Osteoblast (primary cell): ENCODE measurements around the gene TRERF1. TPM values are rescaled to one million over a fixed set of nuclear protein-coding genes. Genes with fewer than 3 reads are reported as not detected.

Experiments
- DNase-seq: peaks from one replicate; pipeline ENCODE4 v3.0.0; 2011; ENCODE audit warnings: low spot score, mixed read lengths; ENCODE audit not compliant: insufficient read length; ENCODE audit errors: missing footprints
- H2AFZ ChIP-seq: 2 replicates; pipeline ENCODE4 v1.6.0; 2011; ENCODE audit warnings: mild to moderate bottlenecking, low read length
- H3K27ac ChIP-seq: 2 replicates; pipeline ENCODE4 v1.5.1; 2011; ENCODE audit warnings: mild to moderate bottlenecking, low read depth, low read length, moderate library complexity
- H3K27me3 ChIP-seq: 2 replicates; pipeline ENCODE4 v1.6.0; 2012; ENCODE audit warnings: mild to moderate bottlenecking, control low read depth, inconsistent platforms, low read length, moderate library complexity; ENCODE audit not compliant: insufficient read depth
- H3K36me3 ChIP-seq: 2 replicates; pipeline ENCODE4 v1.5.1; 2011; ENCODE audit warnings: mild to moderate bottlenecking, low read length, control low read depth, moderate library complexity; ENCODE audit not compliant: insufficient read depth
- H3K4me1 ChIP-seq: 2 replicates; pipeline ENCODE4 v1.5.1; 2011; ENCODE audit warnings: mild to moderate bottlenecking, low read length, control low read depth, moderate library complexity; ENCODE audit not compliant: insufficient read depth
- H3K4me2 ChIP-seq: 2 replicates; pipeline ENCODE4 v1.6.0; 2011; ENCODE audit warnings: mild to moderate bottlenecking, low read length; ENCODE audit not compliant: insufficient read depth
- H3K4me3 ChIP-seq: fragments of 200-600 bp; sonication (generic); 3 replicates; pipeline ENCODE4 v1.5.1; 2012; ENCODE audit warnings: mild to moderate bottlenecking, low read length, inconsistent platforms; ENCODE audit not compliant: insufficient read depth
- H3K79me2 ChIP-seq: 2 replicates; pipeline ENCODE4 v1.6.0; 2012; ENCODE audit warnings: mild to moderate bottlenecking, low read length, control low read depth, inconsistent platforms; ENCODE audit not compliant: insufficient read depth
- H3K9me3 ChIP-seq: 2 replicates; pipeline ENCODE4 v1.5.1; 2011; ENCODE audit warnings: low read depth, low read length, control low read depth
- H4K20me1 ChIP-seq: 2 replicates; pipeline ENCODE4 v1.6.0; 2012; ENCODE audit warnings: mild to moderate bottlenecking, low read length, control low read depth; ENCODE audit not compliant: insufficient read depth
- CTCF ChIP-seq: IDR thresholded peaks from 2 replicates; pipeline ENCODE4 v1.5.1; 2011; ENCODE audit warnings: mild to moderate bottlenecking, low read depth, low read length, moderate library complexity; ENCODE audit errors: extremely low read depth
- total RNA-seq: library from RNA; depleted of rRNA; stranded (reverse); fragments of >200 nt; gene quantifications from 2 replicates; pipeline ENCODE4 v1.2.3, GENCODE V29; 2012

TRERF1 gene
- total RNA-seq, 1 donor: 4.7 TPM

GRCh38 chr6:42236682-42237473 lies 214.8 kb downstream of the TRERF1 start:
- no peak overlapping the region for H3K27ac ChIP-seq

GRCh38 chr6:42236030-42236429 lies 215.7 kb downstream of the TRERF1 start:
- Histone ChIP-seq H2AFZ (no peak overlapping the region), H3K4me2 (no peak overlapping the region), H3K79me2 (no peaks in the 10 kb centered on the region), H3K27ac (no peak overlapping the region), H3K27me3 (no peaks in the 10 kb centered on the region), H4K20me1 (no peaks in the 10 kb centered on the region), H3K4me1 (peaks cover 18% of the 10 kb centered on the region), H3K36me3 (no peaks in the 10 kb centered on the region), H3K9me3 (no peaks in the 10 kb centered on the region), H3K4me3 (no peak overlapping the region)
- TF ChIP-seq CTCF: no peak
- DNase-seq: no peak

More at GRCh38 chr6:42236682-42237473, 214.8 kb downstream of the TRERF1 start:
- H3K4me1 ChIP-seq: peaks cover 18% of the 10 kb centered on the region
- no peak overlapping the region for H2AFZ ChIP-seq
- no peaks in the 10 kb centered on the region for H3K27me3 ChIP-seq
- no peaks in the 10 kb centered on the region for H3K36me3 ChIP-seq
- no peak overlapping the region for H3K4me2 ChIP-seq
- H3K79me2 ChIP-seq: no peaks in the 10 kb centered on the region
- DNase-seq: peak; percentile 8
- H3K9me3 ChIP-seq: no peaks in the 10 kb centered on the region
- no peak for TF ChIP-seq CTCF
- H4K20me1 ChIP-seq: no peaks in the 10 kb centered on the region
- no peak overlapping the region for H3K4me3 ChIP-seq

GRCh38 chr6:42232035-42232434 lies 219.7 kb downstream of the TRERF1 start:
- Histone ChIP-seq H4K20me1 (no peaks in the 10 kb centered on the region), H3K4me3 (no peak overlapping the region), H2AFZ (no peak overlapping the region), H3K4me1 (peaks cover 5% of the 10 kb centered on the region), H3K9me3 (no peaks in the 10 kb centered on the region), H3K79me2 (no peaks in the 10 kb centered on the region), H3K27ac (no peak overlapping the region), H3K27me3 (no peaks in the 10 kb centered on the region), H3K4me2 (no peak overlapping the region), H3K36me3 (peaks cover 12% of the 10 kb centered on the region)
- no peak for TF ChIP-seq CTCF
- no peak for DNase-seq
